Retina (tissue), 1 donor: ENCODE results near the gene RNF113B.

Experiments used
- DNase-seq: peaks from one replicate; pipeline ENCODE4 v3.0.0-alpha.2; 2016

RNF113B gene

DNA sequence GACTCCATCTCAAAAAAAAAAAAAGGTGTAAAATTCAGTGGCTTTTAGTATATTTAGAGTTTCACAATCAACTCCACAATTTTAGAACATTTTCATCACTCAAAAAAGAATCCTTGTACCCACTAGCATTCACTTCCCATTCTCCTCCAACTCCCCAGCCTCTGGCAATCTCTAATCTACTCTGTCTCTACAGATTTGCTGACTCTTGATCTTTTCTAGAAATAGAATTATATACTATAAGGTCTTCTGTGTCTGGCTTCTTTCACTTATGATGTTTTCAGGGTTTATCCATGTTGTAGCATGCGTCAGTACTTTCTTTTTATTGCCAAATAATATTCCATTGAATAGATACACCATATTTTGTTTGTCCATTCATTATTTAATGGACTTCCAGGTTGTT, 42.2 kb downstream of the RNF113B start:
- no peak for DNase-seq

DNA sequence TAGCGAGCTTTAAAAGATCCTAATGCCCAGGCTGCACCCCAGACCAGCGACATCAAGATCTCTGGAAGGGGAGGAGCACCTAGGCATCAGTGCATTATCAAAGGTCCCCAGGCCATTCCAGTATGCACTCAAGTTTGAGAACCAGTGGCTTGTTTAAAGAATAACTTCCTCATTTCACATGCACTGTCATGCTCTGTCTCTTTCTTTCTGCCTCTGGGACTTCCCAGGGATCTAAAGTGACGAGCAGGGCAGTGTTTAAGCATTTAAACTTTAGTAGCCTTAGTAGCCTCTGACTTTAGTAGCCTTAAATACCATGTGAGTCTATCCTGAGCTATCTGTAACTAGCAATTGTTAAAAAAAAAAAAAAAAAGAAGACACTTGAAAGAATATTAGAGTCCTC, 43.1 kb downstream of the RNF113B start:
- no peak for DNase-seq

DNA sequence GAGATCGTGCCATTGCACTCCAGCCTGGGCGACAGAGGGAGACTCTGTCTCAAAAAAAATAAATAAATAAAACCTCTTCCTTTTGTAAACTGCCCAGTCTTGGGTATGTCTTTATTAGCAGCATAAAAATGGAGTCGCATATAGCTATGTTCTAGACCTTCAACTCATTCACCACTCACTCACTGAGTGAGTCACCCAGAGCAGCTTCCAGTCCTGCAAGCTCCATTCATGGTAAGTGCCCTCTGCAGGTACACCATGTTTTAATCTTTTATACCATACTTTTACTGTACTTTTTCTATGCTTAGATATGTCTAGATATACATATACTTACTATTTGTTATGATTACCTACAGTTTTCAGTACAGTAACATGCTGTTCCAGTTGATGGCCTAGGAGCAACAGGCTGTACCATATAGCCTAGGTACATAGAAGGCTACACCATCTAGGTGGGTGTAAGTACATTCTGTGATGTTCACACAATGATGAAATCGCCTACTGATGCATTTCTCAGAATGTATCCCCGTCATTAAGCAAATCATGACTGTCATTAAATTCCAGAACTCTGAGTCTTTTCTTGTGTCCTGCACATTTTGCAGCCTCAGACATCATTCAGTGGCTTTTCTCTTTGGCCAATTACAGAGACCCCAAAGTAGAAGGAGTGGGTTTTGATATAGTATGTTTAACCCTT, 47.9 kb downstream of the RNF113B start:
- no peak for DNase-seq
